Measurements from ENCODE around the gene SH3BP2. TPM values are rescaled to one million over a fixed set of nuclear protein-coding genes. Genes with fewer than 3 reads are reported as not detected.
A peak's percentile ranks its signal among the peaks of the same experiment; 100 is the strongest.

The SH3BP2 gene
- polyA plus RNA-seq, 1 of the 3 experiments (the other 2 are of a cell fraction), result 25.2 TPM

DNA sequence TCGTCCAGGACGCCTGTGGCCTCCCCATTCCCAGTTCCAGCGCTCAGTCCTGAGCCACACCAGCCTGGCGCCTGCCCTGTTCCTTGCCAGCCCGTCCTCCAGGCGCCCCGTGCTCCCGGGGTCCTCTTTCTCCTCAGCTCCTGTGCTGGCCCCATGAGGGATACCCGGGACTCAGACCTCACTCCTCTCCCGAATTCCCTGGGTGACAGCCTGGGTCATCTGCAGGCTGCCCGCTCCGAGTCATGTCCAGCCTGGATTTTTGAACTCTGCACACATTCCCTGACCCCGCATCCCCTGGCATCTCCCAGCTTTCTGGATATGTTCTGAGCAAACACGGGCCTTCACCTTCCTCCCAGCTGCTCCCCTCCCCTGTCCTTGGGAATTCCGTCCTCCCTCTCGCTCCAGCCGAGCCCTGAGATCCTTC is 35.9 kb downstream of the SH3BP2 start:
- ChIA-PET CTCF (no interaction called here), POLR2A (no interaction called here)
- H2AFZ ChIP-seq (ENCODE audit: low read depth), result no peak overlapping the region
- TF ChIP-seq GATA2 (CRISPR knock-in tag; IDR thresholded peaks at IDR 0.05) (no peak), GABPA (IDR thresholded peaks at IDR 0.05; ENCODE audit: low read depth) (no peak), NFIC (IDR thresholded peaks at IDR 0.05; ENCODE audit: borderline replicate concordance) (no peak), FOSL2 (IDR thresholded peaks at IDR 0.05; ENCODE audit: borderline replicate concordance, low read depth) (no peak), CHD2 (IDR thresholded peaks at IDR 0.05; ENCODE audit: low read length, partially characterized antibody) (no peak), EP300 (IDR thresholded peaks at IDR 0.05; ENCODE audit: borderline replicate concordance in 1 of 2, low read depth in 1 of 2, low read length in 1 of 2) (no peak), YY1 (IDR thresholded peaks at IDR 0.05; ENCODE audit: low read depth) (no peak), FOXJ3 (CRISPR knock-in tag; IDR thresholded peaks at IDR 0.05) (no peak), JUND (IDR thresholded peaks at IDR 0.05) (no peak), MXI1 (IDR thresholded peaks at IDR 0.05; ENCODE audit: low read depth, low read length) (no peak), TEAD4 (IDR thresholded peaks at IDR 0.05; ENCODE audit: borderline replicate concordance, insufficient read depth) (no peak), ELF1 (IDR thresholded peaks at IDR 0.05) (no peak)
- TF ChIP-seq, protein P1, sequence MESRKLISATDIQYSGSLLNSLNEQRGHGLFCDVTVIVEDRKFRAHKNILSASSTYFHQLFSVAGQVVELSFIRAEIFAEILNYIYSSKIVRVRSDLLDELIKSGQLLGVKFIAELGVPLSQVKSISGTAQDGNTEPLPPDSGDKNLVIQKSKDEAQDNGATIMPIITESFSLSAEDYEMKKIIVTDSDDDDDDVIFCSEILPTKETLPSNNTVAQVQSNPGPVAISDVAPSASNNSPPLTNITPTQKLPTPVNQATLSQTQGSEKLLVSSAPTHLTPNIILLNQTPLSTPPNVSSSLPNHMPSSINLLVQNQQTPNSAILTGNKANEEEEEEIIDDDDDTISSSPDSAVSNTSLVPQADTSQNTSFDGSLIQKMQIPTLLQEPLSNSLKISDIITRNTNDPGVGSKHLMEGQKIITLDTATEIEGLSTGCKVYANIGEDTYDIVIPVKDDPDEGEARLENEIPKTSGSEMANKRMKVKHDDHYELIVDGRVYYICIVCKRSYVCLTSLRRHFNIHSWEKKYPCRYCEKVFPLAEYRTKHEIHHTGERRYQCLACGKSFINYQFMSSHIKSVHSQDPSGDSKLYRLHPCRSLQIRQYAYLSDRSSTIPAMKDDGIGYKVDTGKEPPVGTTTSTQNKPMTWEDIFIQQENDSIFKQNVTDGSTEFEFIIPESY (IDR thresholded peaks at IDR 0.05; ENCODE audit: borderline replicate concordance, low read depth), result no peak
- TF ChIP-seq, protein P2, sequence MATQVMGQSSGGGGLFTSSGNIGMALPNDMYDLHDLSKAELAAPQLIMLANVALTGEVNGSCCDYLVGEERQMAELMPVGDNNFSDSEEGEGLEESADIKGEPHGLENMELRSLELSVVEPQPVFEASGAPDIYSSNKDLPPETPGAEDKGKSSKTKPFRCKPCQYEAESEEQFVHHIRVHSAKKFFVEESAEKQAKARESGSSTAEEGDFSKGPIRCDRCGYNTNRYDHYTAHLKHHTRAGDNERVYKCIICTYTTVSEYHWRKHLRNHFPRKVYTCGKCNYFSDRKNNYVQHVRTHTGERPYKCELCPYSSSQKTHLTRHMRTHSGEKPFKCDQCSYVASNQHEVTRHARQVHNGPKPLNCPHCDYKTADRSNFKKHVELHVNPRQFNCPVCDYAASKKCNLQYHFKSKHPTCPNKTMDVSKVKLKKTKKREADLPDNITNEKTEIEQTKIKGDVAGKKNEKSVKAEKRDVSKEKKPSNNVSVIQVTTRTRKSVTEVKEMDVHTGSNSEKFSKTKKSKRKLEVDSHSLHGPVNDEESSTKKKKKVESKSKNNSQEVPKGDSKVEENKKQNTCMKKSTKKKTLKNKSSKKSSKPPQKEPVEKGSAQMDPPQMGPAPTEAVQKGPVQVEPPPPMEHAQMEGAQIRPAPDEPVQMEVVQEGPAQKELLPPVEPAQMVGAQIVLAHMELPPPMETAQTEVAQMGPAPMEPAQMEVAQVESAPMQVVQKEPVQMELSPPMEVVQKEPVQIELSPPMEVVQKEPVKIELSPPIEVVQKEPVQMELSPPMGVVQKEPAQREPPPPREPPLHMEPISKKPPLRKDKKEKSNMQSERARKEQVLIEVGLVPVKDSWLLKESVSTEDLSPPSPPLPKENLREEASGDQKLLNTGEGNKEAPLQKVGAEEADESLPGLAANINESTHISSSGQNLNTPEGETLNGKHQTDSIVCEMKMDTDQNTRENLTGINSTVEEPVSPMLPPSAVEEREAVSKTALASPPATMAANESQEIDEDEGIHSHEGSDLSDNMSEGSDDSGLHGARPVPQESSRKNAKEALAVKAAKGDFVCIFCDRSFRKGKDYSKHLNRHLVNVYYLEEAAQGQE (IDR thresholded peaks at IDR 0.05; ENCODE audit: low read depth, low read length), result no peak
- H3K27me3 ChIP-seq (ENCODE audit: insufficient read depth), result no peaks in the 10 kb centered on the region
- 92% methylated on average over 17 of the region's 17 CpGs for WGBS (ENCODE audit: low lambda C conversion rate)
- no peak overlapping the region for H3K27ac ChIP-seq (ENCODE audit: low read depth in 2 of 2, low read length in 1 of 2)
- H3K9me2 ChIP-seq, result no peaks in the 10 kb centered on the region
- H3F3A ChIP-seq (replicated peaks; ENCODE audit: insufficient read depth), result no peaks in the 10 kb centered on the region
- no peaks in the 10 kb centered on the region for H3K9me3 ChIP-seq
- no peaks in the 10 kb centered on the region for H4K20me1 ChIP-seq (ENCODE audit: insufficient read depth)
- H3K4me3 ChIP-seq (ENCODE audit: low read depth in 2 of 2, low read length in 1 of 2), result no peak overlapping the region
- no peak overlapping the region for H3K4me2 ChIP-seq
- H3K9ac ChIP-seq, result no peak overlapping the region
- no peaks in the 10 kb centered on the region for H3K79me2 ChIP-seq (ENCODE audit: insufficient read depth)
- no peaks in the 10 kb centered on the region; a peak in 1 of 4 replicates for H3K4me1 ChIP-seq (ENCODE audit: control insufficient read depth in 1 of 2, insufficient read depth in 2 of 2, low read depth in 1 of 2, low read length in 1 of 2)
- peaks cover 0 to 24% of the 10 kb centered on the region in 2 experiments for H3K36me3 ChIP-seq (replicated peaks in 1 of 2; ENCODE audit: control insufficient read depth in 1 of 2, insufficient read depth in 2 of 2, low read length in 1 of 2)
- peak; percentile 12 for DNase-seq

Measured in SK-N-SH (cell line).